Mesendoderm (in vitro differentiated cells): ENCODE measurements around the gene TTLL4.

ENCODE experiments used
- DNase-seq: peaks from one replicate; pipeline ENCODE4 v3.0.0; 2013
- H2AK5ac ChIP-seq: 2 replicates; pipeline ENCODE4 v1.6.1; 2013; ENCODE audit warnings: low read length, inconsistent platforms
- H2BK120ac ChIP-seq: 2 replicates; pipeline ENCODE4 v1.6.1; 2013; ENCODE audit warnings: low read depth, mild to moderate bottlenecking, low read length, moderate library complexity, mixed read lengths
- H2BK15ac ChIP-seq: replicated peaks from 2 replicates; pipeline ENCODE4 v1.6.1; 2013; ENCODE audit warnings: low read depth, mild to moderate bottlenecking, moderate library complexity
- H2BK5ac ChIP-seq: 2 replicates; pipeline ENCODE4 v1.6.1; 2013; ENCODE audit warnings: low read length, inconsistent platforms
- H3K18ac ChIP-seq: 2 replicates; pipeline ENCODE4 v1.6.1; 2013; ENCODE audit warnings: mild to moderate bottlenecking, low read length, mixed read lengths
- H3K23ac ChIP-seq: one replicate; pipeline ENCODE4 v1.6.1; 2013; ENCODE audit warnings: low read length
- H3K27ac ChIP-seq: 2 replicates; pipeline ENCODE4 v1.5.1; 2013; ENCODE audit warnings: low read depth, mild to moderate bottlenecking, inconsistent platforms, low read length, moderate library complexity
- H3K27me3 ChIP-seq: 2 replicates; pipeline ENCODE4 v1.6.1; 2013; ENCODE audit warnings: low read length, control low read depth, mild to moderate bottlenecking, inconsistent platforms; ENCODE audit not compliant: insufficient read depth, poor library complexity
- H3K36me3 ChIP-seq: 2 replicates; pipeline ENCODE4 v1.6.1; 2013; ENCODE audit warnings: low read length, inconsistent platforms; ENCODE audit not compliant: control insufficient read depth, insufficient read depth
- H3K4ac ChIP-seq: one replicate; pipeline ENCODE4 v1.6.1; 2013; ENCODE audit warnings: low read depth, mild to moderate bottlenecking, low read length, moderate library complexity
- H3K4me1 ChIP-seq: 2 replicates; pipeline ENCODE4 v1.6.1; 2013; ENCODE audit warnings: low read depth, low read length, inconsistent platforms; ENCODE audit not compliant: control insufficient read depth
- H3K4me2 ChIP-seq: 2 replicates; pipeline ENCODE4 v1.6.1; 2013; ENCODE audit warnings: low read length
- H3K4me3 ChIP-seq: 2 replicates; pipeline ENCODE4 v1.5.1; 2013; ENCODE audit warnings: mild to moderate bottlenecking, low read length
- H3K56ac ChIP-seq: one replicate; pipeline ENCODE4 v1.6.1; 2013; ENCODE audit warnings: low read length
- H3K79me1 ChIP-seq: 2 replicates; pipeline ENCODE4 v1.6.1; 2013; ENCODE audit warnings: low read length, inconsistent platforms
- H3K79me2 ChIP-seq: 2 replicates; pipeline ENCODE4 v1.6.1; 2013; ENCODE audit warnings: mild to moderate bottlenecking, low read length; ENCODE audit not compliant: control insufficient read depth, insufficient read depth
- H3K9ac ChIP-seq: 2 replicates; pipeline ENCODE4 v1.6.1; 2013; ENCODE audit warnings: low read length, inconsistent platforms
- H4K5ac ChIP-seq: one replicate; pipeline ENCODE4 v1.6.1; 2013; ENCODE audit warnings: low read length
- H4K8ac ChIP-seq: one replicate; pipeline ENCODE4 v1.6.1; 2013; ENCODE audit warnings: low read depth, mild to moderate bottlenecking, control low read depth, low read length, moderate library complexity
- WGBS: extraction: QIAGEN DNeasy Blood & Tissue Kit; methylation state at CpG from one replicate; pipeline ENCODE4 v1.1.7; 2013; ENCODE audit warnings: low lambda C conversion rate, missing lambda C conversion rate; ENCODE audit not compliant: insufficient coverage; ENCODE audit errors: extremely low coverage; 5-methylcytosine and 5-hydroxymethylcytosine counted together

TTLL4 gene

DNA sequence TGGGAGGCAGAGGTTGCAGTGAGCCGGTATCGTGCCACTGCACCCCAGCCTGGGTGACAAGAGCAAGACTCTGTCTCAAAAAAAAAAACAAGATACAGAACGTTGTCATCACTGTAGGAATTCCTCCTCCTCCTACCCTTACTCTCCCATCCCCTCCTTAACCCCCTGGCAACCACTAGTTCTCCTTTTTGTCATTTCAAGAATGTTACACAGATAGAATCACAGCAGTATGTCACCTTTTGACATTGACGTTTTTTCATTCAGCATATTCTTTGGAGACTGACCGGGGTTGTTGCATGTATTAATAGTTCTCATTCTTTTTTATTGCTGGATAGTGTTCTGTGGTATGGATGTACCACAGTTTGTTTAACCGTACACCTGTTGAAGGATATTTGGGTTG lies 32.4 kb downstream of the TTLL4 start:
- Histone ChIP-seq H2BK5ac (no peak overlapping the region), H3K4me3 (no peak overlapping the region), H3K79me1 (peaks cover 3% of the 10 kb centered on the region), H3K36me3 (peaks cover 20% of the 10 kb centered on the region), H2BK15ac (no peak overlapping the region), H3K4me1 (no peaks in the 10 kb centered on the region), H2BK120ac (no peak overlapping the region), H3K18ac (no peak overlapping the region), H3K79me2 (no peaks in the 10 kb centered on the region), H3K9ac (no peak overlapping the region), H2AK5ac (no peak overlapping the region), H3K27me3 (no peaks in the 10 kb centered on the region), H3K27ac (no peak overlapping the region), H3K4me2 (no peak overlapping the region), H4K5ac (no peak overlapping the region), H3K23ac (no peak overlapping the region), H3K4ac (no peak overlapping the region), H3K56ac (no peak overlapping the region), H4K8ac (no peak overlapping the region)
- no peak for DNase-seq
- WGBS: no CpG with 5 or more reads among the region's 6 CpGs

GRCh38 chr2:218744615-218745014 lies 34.0 kb downstream of the TTLL4 start:
- 100% methylated on average over 2 of the region's 3 CpGs for WGBS
- no peak overlapping the region for H3K4me3 ChIP-seq
- H2BK120ac ChIP-seq: no peak overlapping the region
- no peak overlapping the region for H3K27ac ChIP-seq
- H3K4me2 ChIP-seq: no peak overlapping the region
- no peak overlapping the region for H4K8ac ChIP-seq
- H3K79me1 ChIP-seq: no peaks in the 10 kb centered on the region
- H2BK15ac ChIP-seq: no peak overlapping the region
- no peaks in the 10 kb centered on the region for H3K4me1 ChIP-seq
- no peak overlapping the region for H3K23ac ChIP-seq
- no peak overlapping the region for H3K18ac ChIP-seq
- H2AK5ac ChIP-seq: no peak overlapping the region
- no peak overlapping the region for H4K5ac ChIP-seq
- no peak for DNase-seq
- no peaks in the 10 kb centered on the region for H3K27me3 ChIP-seq
- no peak overlapping the region for H3K4ac ChIP-seq
- no peak overlapping the region for H3K9ac ChIP-seq
- H3K36me3 ChIP-seq: peaks cover 22% of the 10 kb centered on the region
- no peak overlapping the region for H3K56ac ChIP-seq
- H2BK5ac ChIP-seq: no peak overlapping the region
- H3K79me2 ChIP-seq: no peaks in the 10 kb centered on the region

- H4K5ac ChIP-seq: no peak overlapping the region
- no peak overlapping the region for H3K4me3 ChIP-seq
- no peak for DNase-seq
- WGBS: no CpG with 5 or more reads among the region's 5 CpGs
- peaks cover 20% of the 10 kb centered on the region for H3K36me3 ChIP-seq
- H3K4ac ChIP-seq: no peak overlapping the region
- H3K27ac ChIP-seq: no peak overlapping the region
- H3K4me1 ChIP-seq: no peaks in the 10 kb centered on the region
- H3K79me1 ChIP-seq: no peaks in the 10 kb centered on the region
- H4K8ac ChIP-seq: no peak overlapping the region
- H3K9ac ChIP-seq: no peak overlapping the region
- no peak overlapping the region for H2AK5ac ChIP-seq
- H3K18ac ChIP-seq: no peak overlapping the region
- H3K23ac ChIP-seq: no peak overlapping the region
- no peaks in the 10 kb centered on the region for H3K27me3 ChIP-seq
- no peak overlapping the region for H2BK5ac ChIP-seq
- H2BK15ac ChIP-seq: no peak overlapping the region
- no peak overlapping the region for H3K56ac ChIP-seq
- H3K79me2 ChIP-seq: no peaks in the 10 kb centered on the region
- no peak overlapping the region for H2BK120ac ChIP-seq
- no peak overlapping the region for H3K4me2 ChIP-seq
Observed at GRCh38 chr2:218745160-218745558, 34.5 kb downstream of the TTLL4 start.

GRCh38 chr2:218745559-218746469 lies 35.2 kb downstream of the TTLL4 start:
- Histone ChIP-seq H3K79me2 (no peaks in the 10 kb centered on the region), H3K27ac (no peak overlapping the region), H3K36me3 (peaks cover 22% of the 10 kb centered on the region)

GRCh38 chr2:218746470-218746795 lies 35.8 kb downstream of the TTLL4 start:
- Histone ChIP-seq H3K9ac (no peak overlapping the region), H3K4ac (no peak overlapping the region), H4K8ac (no peak overlapping the region), H4K5ac (no peak overlapping the region), H2AK5ac (no peak overlapping the region), H3K27me3 (no peaks in the 10 kb centered on the region), H3K23ac (no peak overlapping the region), H3K56ac (no peak overlapping the region), H3K4me2 (no peak overlapping the region), H3K27ac (no peak overlapping the region), H3K18ac (no peak overlapping the region), H2BK15ac (no peak overlapping the region), H3K79me1 (no peaks in the 10 kb centered on the region), H2BK5ac (no peak overlapping the region), H3K4me1 (no peaks in the 10 kb centered on the region), H3K4me3 (no peak overlapping the region), H2BK120ac (no peak overlapping the region), H3K79me2 (no peaks in the 10 kb centered on the region), H3K36me3 (peaks cover 22% of the 10 kb centered on the region)
- no CpG with 5 or more reads among the region's 1 CpG for WGBS
- DNase-seq: no peak

More at GRCh38 chr2:218745559-218746469, 35.2 kb downstream of the TTLL4 start:
- Histone ChIP-seq H2BK5ac (no peak overlapping the region), H3K18ac (no peak overlapping the region), H4K5ac (no peak overlapping the region), H3K4me1 (no peaks in the 10 kb centered on the region), H3K4ac (no peak overlapping the region), H3K79me1 (no peaks in the 10 kb centered on the region), H3K9ac (no peak overlapping the region), H3K27me3 (no peaks in the 10 kb centered on the region), H2AK5ac (no peak overlapping the region), H3K56ac (no peak overlapping the region), H4K8ac (no peak overlapping the region), H3K4me3 (no peak overlapping the region), H2BK120ac (no peak overlapping the region), H3K4me2 (no peak overlapping the region), H3K23ac (no peak overlapping the region), H2BK15ac (no peak overlapping the region)
- no peak for DNase-seq
- WGBS: no CpG with 5 or more reads among the region's 10 CpGs

- Histone ChIP-seq H2BK5ac (no peak overlapping the region), H2BK15ac (no peak overlapping the region), H2AK5ac (no peak overlapping the region), H3K4me1 (no peaks in the 10 kb centered on the region), H3K27me3 (no peaks in the 10 kb centered on the region), H3K79me1 (no peaks in the 10 kb centered on the region), H4K5ac (no peak overlapping the region), H3K36me3 (peaks cover 24% of the 10 kb centered on the region), H3K23ac (no peak overlapping the region), H3K27ac (no peak overlapping the region), H3K56ac (no peak overlapping the region), H3K4me2 (no peak overlapping the region), H2BK120ac (no peak overlapping the region), H3K9ac (no peak overlapping the region), H3K79me2 (no peaks in the 10 kb centered on the region), H3K4ac (no peak overlapping the region), H4K8ac (no peak overlapping the region), H3K4me3 (no peak overlapping the region), H3K18ac (no peak overlapping the region)
- WGBS: no CpG with 5 or more reads among the region's 10 CpGs
- DNase-seq: no peak
Observed at GRCh38 chr2:218746960-218747359, 36.3 kb downstream of the TTLL4 start.
